Nephron progenitor cell (in vitro differentiated cells): ENCODE results near the gene CCT7.

ENCODE experiments used
- DNase-seq: peaks from one replicate; pipeline ENCODE4 v3.0.0; 2021
- H3K27ac Mint-ChIP-seq: 2 replicates; pipeline ENCODE4 v1.8.0; 2021; ENCODE audit warnings: mild to moderate bottlenecking, moderate library complexity, mixed read lengths
- H3K27me3 Mint-ChIP-seq: 2 replicates; pipeline ENCODE4 v1.8.0; 2021; ENCODE audit warnings: mild to moderate bottlenecking, low read depth, mixed read lengths; ENCODE audit not compliant: poor library complexity
- H3K36me3 Mint-ChIP-seq: 2 replicates; pipeline ENCODE4 v1.8.0; 2021; ENCODE audit warnings: low read depth, mixed read lengths
- H3K4me1 Mint-ChIP-seq: 2 replicates; pipeline ENCODE4 v1.8.0; 2021; ENCODE audit warnings: mixed read lengths
- H3K4me3 Mint-ChIP-seq: 2 replicates; pipeline ENCODE4 v1.8.0; 2021; ENCODE audit warnings: mild to moderate bottlenecking, moderate library complexity, mixed read lengths
- H3K9me3 Mint-ChIP-seq: 2 replicates; pipeline ENCODE4 v1.8.0; 2021; ENCODE audit warnings: mild to moderate bottlenecking, moderate library complexity, mixed read lengths
- CTCF ChIP-seq: fragments of 200-600 bp; sonication (generic); IDR thresholded peaks from 2 replicates; pipeline ENCODE4 v1.5.0; 2021; ENCODE audit warnings: antibody characterized with exemption

The CCT7 gene

GRCh38 chr2:73284296-73285158, 50.4 kb downstream of the CCT7 start, which contains the start of gene FBXO41:
FBXO41 (minus strand) TSS chr2:73284478; CDS start chr2:73269630, 14,848 bp downstream.
- Mint-ChIP-seq H3K27me3 (peaks cover 74% of the 10 kb centered on the region), H3K9me3 (no peaks in the 10 kb centered on the region), H3K36me3 (no peaks in the 10 kb centered on the region), H3K4me3 (peak within 1 kb of the TSS; percentile 79), H3K4me1 (peaks cover 10% of the 10 kb centered on the region), H3K27ac (no peak within 1 kb of the TSS)
- no peak for TF ChIP-seq CTCF
- peak; percentile 72 for DNase-seq

GRCh38 chr2:73285159-73285739, 51.1 kb downstream of the CCT7 start:
- peaks cover 78% of the 10 kb centered on the region for H3K27me3 Mint-ChIP-seq
- no peak for DNase-seq
- H3K36me3 Mint-ChIP-seq: no peaks in the 10 kb centered on the region
- peak overlapping the region; percentile 69 for H3K4me3 Mint-ChIP-seq
- H3K4me1 Mint-ChIP-seq: peaks cover 10% of the 10 kb centered on the region
- no peaks in the 10 kb centered on the region for H3K9me3 Mint-ChIP-seq
- no peak overlapping the region for H3K27ac Mint-ChIP-seq
- TF ChIP-seq CTCF: no peak

- TF ChIP-seq CTCF: no peak
- no peak overlapping the region for H3K27ac Mint-ChIP-seq
- H3K36me3 Mint-ChIP-seq: no peaks in the 10 kb centered on the region
- peaks cover 10% of the 10 kb centered on the region for H3K4me1 Mint-ChIP-seq
- H3K9me3 Mint-ChIP-seq: no peaks in the 10 kb centered on the region
- H3K4me3 Mint-ChIP-seq: peak overlapping the region; percentile 69
- peaks cover 87% of the 10 kb centered on the region for H3K27me3 Mint-ChIP-seq
- DNase-seq: no peak
Measured at GRCh38 chr2:73286134-73286655, 52.1 kb downstream of the CCT7 start.

- no peak overlapping the region for H3K27ac Mint-ChIP-seq
- no peak for DNase-seq
- H3K27me3 Mint-ChIP-seq: peaks cover 97% of the 10 kb centered on the region
- H3K9me3 Mint-ChIP-seq: no peaks in the 10 kb centered on the region
- no peak for TF ChIP-seq CTCF
- H3K4me1 Mint-ChIP-seq: no peaks in the 10 kb centered on the region
- H3K36me3 Mint-ChIP-seq: no peaks in the 10 kb centered on the region
- H3K4me3 Mint-ChIP-seq: no peak overlapping the region
Measured at GRCh38 chr2:73289304-73289703, 55.2 kb downstream of the CCT7 start.

- Mint-ChIP-seq H3K36me3 (no peaks in the 10 kb centered on the region), H3K27me3 (peaks cover 100% of the 10 kb centered on the region), H3K4me1 (no peaks in the 10 kb centered on the region), H3K27ac (no peak overlapping the region), H3K4me3 (no peak overlapping the region), H3K9me3 (no peaks in the 10 kb centered on the region)
- peak; percentile 15 for DNase-seq
- peak; percentile 38 for TF ChIP-seq CTCF
Measured at GRCh38 chr2:73290049-73290839, 56.1 kb downstream of the CCT7 start.
